ENCODE data around the gene KLK10.

- TF ChIP-seq, protein P1, sequence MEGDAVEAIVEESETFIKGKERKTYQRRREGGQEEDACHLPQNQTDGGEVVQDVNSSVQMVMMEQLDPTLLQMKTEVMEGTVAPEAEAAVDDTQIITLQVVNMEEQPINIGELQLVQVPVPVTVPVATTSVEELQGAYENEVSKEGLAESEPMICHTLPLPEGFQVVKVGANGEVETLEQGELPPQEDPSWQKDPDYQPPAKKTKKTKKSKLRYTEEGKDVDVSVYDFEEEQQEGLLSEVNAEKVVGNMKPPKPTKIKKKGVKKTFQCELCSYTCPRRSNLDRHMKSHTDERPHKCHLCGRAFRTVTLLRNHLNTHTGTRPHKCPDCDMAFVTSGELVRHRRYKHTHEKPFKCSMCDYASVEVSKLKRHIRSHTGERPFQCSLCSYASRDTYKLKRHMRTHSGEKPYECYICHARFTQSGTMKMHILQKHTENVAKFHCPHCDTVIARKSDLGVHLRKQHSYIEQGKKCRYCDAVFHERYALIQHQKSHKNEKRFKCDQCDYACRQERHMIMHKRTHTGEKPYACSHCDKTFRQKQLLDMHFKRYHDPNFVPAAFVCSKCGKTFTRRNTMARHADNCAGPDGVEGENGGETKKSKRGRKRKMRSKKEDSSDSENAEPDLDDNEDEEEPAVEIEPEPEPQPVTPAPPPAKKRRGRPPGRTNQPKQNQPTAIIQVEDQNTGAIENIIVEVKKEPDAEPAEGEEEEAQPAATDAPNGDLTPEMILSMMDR (IDR thresholded peaks at IDR 0.05 in 8 of 11, conservative IDR thresholded peaks at IDR 0.05 in 3 of 11): no peak
- no peak for TF ChIP-seq POLR2AphosphoS5 (IDR thresholded peaks at IDR 0.05)
Observed at GRCh38 chr19:50994129-50994528, 25.4 kb downstream of the KLK10 start.

All from spleen (tissue), 7 donors.